PC-3 (cell line): Measurements from ENCODE around the gene PDLIM4.

Experiments used
- EZH2 ChIP-seq: fragments of 300-600 bp; sonication (generic); IDR thresholded peaks from one replicate; pipeline ENCODE4 v1.6.1; 2017; ENCODE audit warnings: antibody characterized with exemption, mild to moderate bottlenecking, low read length; ENCODE audit not compliant: unreplicated experiment
- TF ChIP-seq, protein P1 (sequence below): fragments of 300-600 bp; sonication (generic); conservative IDR thresholded peaks from 2 replicates; pipeline ENCODE4 v1.5.1; 2017; ENCODE audit warnings: antibody characterized with exemption, low read depth, mild to moderate bottlenecking, low read length

DNA sequence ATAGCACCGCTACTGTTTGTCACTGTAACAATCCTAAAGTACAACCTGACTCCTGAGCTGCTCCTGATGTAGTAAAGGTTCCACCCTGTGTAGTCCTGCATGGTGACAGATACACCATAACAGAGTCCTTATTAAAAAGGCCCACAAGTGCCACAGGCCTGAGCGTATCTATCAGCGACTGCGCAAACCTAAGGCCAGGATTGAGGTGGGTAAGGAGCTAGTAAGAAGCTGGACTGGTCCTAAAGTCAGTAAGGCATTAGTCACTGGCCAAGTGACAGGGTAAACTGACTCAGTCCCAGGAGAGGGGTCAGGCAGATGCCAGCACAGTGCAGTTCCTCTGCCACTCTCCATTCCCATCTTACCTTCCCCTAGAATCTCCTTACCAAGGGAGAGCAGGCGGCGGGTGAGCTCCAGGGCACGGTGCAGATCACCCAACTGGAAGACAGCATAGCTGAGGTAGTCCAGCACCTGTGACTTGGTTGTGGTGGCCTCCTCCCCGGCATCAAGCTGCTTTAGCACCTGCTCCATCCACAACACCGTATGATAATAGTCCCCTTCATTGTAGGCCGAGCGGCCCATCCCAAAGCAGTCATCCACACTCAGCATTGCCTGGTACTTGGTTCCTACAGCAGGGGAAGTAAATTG is 47.5 kb upstream of the PDLIM4 start:
- TF ChIP-seq, protein P1, sequence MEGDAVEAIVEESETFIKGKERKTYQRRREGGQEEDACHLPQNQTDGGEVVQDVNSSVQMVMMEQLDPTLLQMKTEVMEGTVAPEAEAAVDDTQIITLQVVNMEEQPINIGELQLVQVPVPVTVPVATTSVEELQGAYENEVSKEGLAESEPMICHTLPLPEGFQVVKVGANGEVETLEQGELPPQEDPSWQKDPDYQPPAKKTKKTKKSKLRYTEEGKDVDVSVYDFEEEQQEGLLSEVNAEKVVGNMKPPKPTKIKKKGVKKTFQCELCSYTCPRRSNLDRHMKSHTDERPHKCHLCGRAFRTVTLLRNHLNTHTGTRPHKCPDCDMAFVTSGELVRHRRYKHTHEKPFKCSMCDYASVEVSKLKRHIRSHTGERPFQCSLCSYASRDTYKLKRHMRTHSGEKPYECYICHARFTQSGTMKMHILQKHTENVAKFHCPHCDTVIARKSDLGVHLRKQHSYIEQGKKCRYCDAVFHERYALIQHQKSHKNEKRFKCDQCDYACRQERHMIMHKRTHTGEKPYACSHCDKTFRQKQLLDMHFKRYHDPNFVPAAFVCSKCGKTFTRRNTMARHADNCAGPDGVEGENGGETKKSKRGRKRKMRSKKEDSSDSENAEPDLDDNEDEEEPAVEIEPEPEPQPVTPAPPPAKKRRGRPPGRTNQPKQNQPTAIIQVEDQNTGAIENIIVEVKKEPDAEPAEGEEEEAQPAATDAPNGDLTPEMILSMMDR: no peak
- no peak for TF ChIP-seq EZH2
